PFSK-1 (cell line): ENCODE measurements around the gene NMS.

ENCODE experiments used
- FOXP2 ChIP-seq: optimal IDR thresholded peaks from 2 replicates; pipeline ENCODE3; 2011; ENCODE audit warnings: borderline replicate concordance, control low read depth, inconsistent platforms; ENCODE audit not compliant: insufficient read depth; ENCODE audit errors: extremely low read length, extremely low read depth
- POLR2AphosphoS5 ChIP-seq: IDR thresholded peaks from 2 replicates; pipeline ENCODE4 v1.6.1; 2012; ENCODE audit warnings: low read depth, mild to moderate bottlenecking, control low read depth, low read length, moderate library complexity
- REST ChIP-seq, 2 experiments: IDR thresholded peaks; 2 replicates each; pipeline versions ENCODE4 v1.6.1 to v1.8.0; 2011 to 2012; ENCODE audit warnings: low read depth in 2 of 2, low read length in 2 of 2, control low read depth in 1 of 2, inconsistent platforms in 1 of 2, mild to moderate bottlenecking in 1 of 2, moderate library complexity in 1 of 2; ENCODE audit not compliant: insufficient read depth in 1 of 2
- SIN3A ChIP-seq: IDR thresholded peaks from 2 replicates; pipeline ENCODE4 v1.6.1; 2012; ENCODE audit warnings: mild to moderate bottlenecking, low read length, moderate library complexity, borderline replicate concordance; ENCODE audit not compliant: insufficient read depth
- TAF1 ChIP-seq: IDR thresholded peaks from 2 replicates; pipeline ENCODE4 v1.6.1; 2012; ENCODE audit warnings: low read length, control low read depth, borderline replicate concordance; ENCODE audit not compliant: insufficient read depth

DNA sequence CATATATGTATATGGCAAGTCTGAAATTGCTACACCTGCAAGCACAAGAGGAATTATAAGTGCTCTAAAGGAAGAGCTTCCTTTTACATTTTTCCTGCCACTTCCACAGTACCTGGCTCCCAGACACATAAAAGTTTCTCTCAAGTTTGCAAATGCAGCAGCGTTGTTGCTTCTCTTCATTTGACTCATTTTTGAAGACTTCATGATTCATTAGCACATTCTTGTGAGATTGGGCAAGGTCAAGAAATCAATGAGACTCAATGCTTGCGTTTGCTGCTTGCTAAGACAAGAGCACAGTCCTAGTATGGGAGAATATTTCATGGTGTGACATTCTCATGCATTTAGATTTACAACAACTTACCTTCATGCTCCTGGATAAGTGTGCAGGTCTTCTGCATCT, 49.9 kb downstream of the NMS start:
- no peak for TF ChIP-seq REST (IDR thresholded peaks at IDR 0.05; ENCODE audit: insufficient read depth in 1 of 2, low read depth in 2 of 2, low read length in 2 of 2)
- TF ChIP-seq POLR2AphosphoS5, result no peak
- TF ChIP-seq FOXP2, result no peak
- no peak for TF ChIP-seq TAF1
- no peak for TF ChIP-seq SIN3A
